A673 (cell line): ENCODE measurements around the gene DDR2. TPM values are rescaled to one million over a fixed set of nuclear protein-coding genes. Genes with fewer than 3 reads are reported as not detected.

Experiments
- BruUV-seq: library from RNA; stranded (reverse); fragments of 400-500 nt; replicated peaks from 2 replicates; lab custom pipeline; 2021; lab: Mats Ljungman, UMichigan
- CTCF ChIA-PET: fragments of 300-600 bp; sonication (Branson Sonifier 250); formaldehyde crosslinking; loops from one replicate; lab custom pipeline; 2022; ENCODE audit warnings: antibody characterized with exemption; lab: Charles Lee
- POLR2A ChIA-PET: fragments of 300-600 bp; sonication (Branson Sonifier 250); formaldehyde crosslinking; loops from one replicate; lab custom pipeline; 2022; ENCODE audit warnings: antibody characterized with exemption; ENCODE audit not compliant: low non-redundant PET; lab: Charles Lee
- DNase-seq: peaks from one replicate; pipeline ENCODE4 v3.0.0-alpha.2; 2015; ENCODE audit warnings: low spot score
- H3K27ac ChIP-seq: fragments of 200-600 bp; sonication (generic); 2 replicates; pipeline ENCODE4 v1.5.1; 2016; ENCODE audit warnings: mixed run types, low read depth, mild to moderate bottlenecking, mixed read lengths, antibody characterized with exemption, low read length; ENCODE audit not compliant: poor library complexity, severe bottlenecking
- H3K27me3 ChIP-seq: fragments of 200-600 bp; sonication (generic); replicated peaks from 2 replicates; pipeline ENCODE4 v1.6.1; 2017; ENCODE audit warnings: mixed run types, low read depth, mild to moderate bottlenecking, mixed read lengths, antibody characterized with exemption, low read length; ENCODE audit not compliant: insufficient read depth, poor library complexity
- H3K36me3 ChIP-seq: fragments of 200-600 bp; sonication (generic); 2 replicates; pipeline ENCODE4 v1.6.1; 2016; ENCODE audit warnings: mixed run types, mild to moderate bottlenecking, mixed read lengths, antibody characterized with exemption, low read length; ENCODE audit not compliant: insufficient read depth, poor library complexity, severe bottlenecking
- H3K4me1 ChIP-seq: fragments of 200-600 bp; sonication (generic); 2 replicates; pipeline ENCODE4 v1.6.1; 2017; ENCODE audit warnings: mixed run types, mild to moderate bottlenecking, mixed read lengths, antibody characterized with exemption, low read length; ENCODE audit not compliant: insufficient read depth, poor library complexity, severe bottlenecking
- H3K4me3 ChIP-seq: fragments of 200-600 bp; sonication (generic); 2 replicates; pipeline ENCODE4 v1.5.1; 2016; ENCODE audit warnings: low read depth, mixed run types, mild to moderate bottlenecking, mixed read lengths, low read length; ENCODE audit not compliant: poor library complexity, severe bottlenecking
- H3K9me3 ChIP-seq: fragments of 200-600 bp; sonication (generic); 2 replicates; pipeline ENCODE4 v1.6.1; 2016; ENCODE audit warnings: mixed run types, low read depth, mild to moderate bottlenecking, mixed read lengths, antibody characterized with exemption, low read length; ENCODE audit not compliant: poor library complexity, severe bottlenecking
- EZH2 ChIP-seq: fragments of 200-600 bp; sonication (generic); IDR thresholded peaks from 2 replicates; pipeline ENCODE4 v1.6.1; 2017; ENCODE audit warnings: borderline replicate concordance, low read depth, mild to moderate bottlenecking, mixed read lengths, antibody characterized with exemption, low read length; ENCODE audit not compliant: poor library complexity, severe bottlenecking
- intact Hi-C: fragments of 100-400 bp; cut with micrococcal nuclease; formaldehyde crosslinking; loops from one replicate; pipeline ENCODE4 v1.10.0; 2022; ENCODE audit not compliant: unreplicated experiment
- total RNA-seq: library from RNA; stranded (reverse); gene quantifications from 2 replicates; pipeline ENCODE4 v1.2.3, GENCODE V29; 2021
- TF ChIP-seq, protein P1 (sequence below): fragments of 300-800, 200-600 bp; sonication (generic); conservative IDR thresholded peaks from 2 replicates; pipeline ENCODE4 v1.5.1; 2017; ENCODE audit warnings: low read depth, mild to moderate bottlenecking, antibody characterized with exemption, low read length, moderate library complexity, mixed read lengths

Gene DDR2
- total RNA-seq, 1 experiment from 2014 or later, result 121 TPM

- ChIA-PET POLR2A (no interaction called here), CTCF (no interaction called here)
- no peaks in the 10 kb centered on the region for H3K27me3 ChIP-seq
- no peak overlapping the region for H3K27ac ChIP-seq
- H3K9me3 ChIP-seq, result no peaks in the 10 kb centered on the region
- no peak for TF ChIP-seq EZH2
- TF ChIP-seq, protein P1, sequence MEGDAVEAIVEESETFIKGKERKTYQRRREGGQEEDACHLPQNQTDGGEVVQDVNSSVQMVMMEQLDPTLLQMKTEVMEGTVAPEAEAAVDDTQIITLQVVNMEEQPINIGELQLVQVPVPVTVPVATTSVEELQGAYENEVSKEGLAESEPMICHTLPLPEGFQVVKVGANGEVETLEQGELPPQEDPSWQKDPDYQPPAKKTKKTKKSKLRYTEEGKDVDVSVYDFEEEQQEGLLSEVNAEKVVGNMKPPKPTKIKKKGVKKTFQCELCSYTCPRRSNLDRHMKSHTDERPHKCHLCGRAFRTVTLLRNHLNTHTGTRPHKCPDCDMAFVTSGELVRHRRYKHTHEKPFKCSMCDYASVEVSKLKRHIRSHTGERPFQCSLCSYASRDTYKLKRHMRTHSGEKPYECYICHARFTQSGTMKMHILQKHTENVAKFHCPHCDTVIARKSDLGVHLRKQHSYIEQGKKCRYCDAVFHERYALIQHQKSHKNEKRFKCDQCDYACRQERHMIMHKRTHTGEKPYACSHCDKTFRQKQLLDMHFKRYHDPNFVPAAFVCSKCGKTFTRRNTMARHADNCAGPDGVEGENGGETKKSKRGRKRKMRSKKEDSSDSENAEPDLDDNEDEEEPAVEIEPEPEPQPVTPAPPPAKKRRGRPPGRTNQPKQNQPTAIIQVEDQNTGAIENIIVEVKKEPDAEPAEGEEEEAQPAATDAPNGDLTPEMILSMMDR, result no peak
- BruUV-seq, result no TSS peak
- H3K36me3 ChIP-seq, result peaks cover 14% of the 10 kb centered on the region
- intact Hi-C loops, result no loop called here
- peaks cover 47% of the 10 kb centered on the region for H3K4me1 ChIP-seq
- H3K4me3 ChIP-seq, result no peak overlapping the region
- no peak for DNase-seq
These were observed 67.1 kb downstream of the DDR2 start for GRCh38 chr1:162699366-162699765.

DNA sequence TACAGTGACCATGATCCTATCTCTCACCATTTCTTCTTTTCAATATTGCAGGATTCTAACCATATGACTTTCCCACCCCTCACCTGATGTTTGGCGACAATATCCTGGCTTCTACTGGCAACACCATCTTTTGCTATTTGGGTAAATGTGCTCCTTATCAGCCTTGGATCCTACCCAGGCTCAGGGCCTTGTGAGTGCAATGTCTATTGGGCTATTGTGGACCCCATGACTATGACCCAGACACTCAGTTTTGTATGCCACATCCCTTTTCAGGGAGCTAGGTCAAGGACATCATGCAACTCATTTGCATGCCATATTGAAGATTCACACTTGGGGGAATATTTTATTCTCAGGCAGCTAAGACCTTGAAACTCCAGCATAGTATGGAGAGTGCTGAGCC is 67.9 kb downstream of the DDR2 start:
- POLR2A ChIA-PET, result no interaction called here

DNA sequence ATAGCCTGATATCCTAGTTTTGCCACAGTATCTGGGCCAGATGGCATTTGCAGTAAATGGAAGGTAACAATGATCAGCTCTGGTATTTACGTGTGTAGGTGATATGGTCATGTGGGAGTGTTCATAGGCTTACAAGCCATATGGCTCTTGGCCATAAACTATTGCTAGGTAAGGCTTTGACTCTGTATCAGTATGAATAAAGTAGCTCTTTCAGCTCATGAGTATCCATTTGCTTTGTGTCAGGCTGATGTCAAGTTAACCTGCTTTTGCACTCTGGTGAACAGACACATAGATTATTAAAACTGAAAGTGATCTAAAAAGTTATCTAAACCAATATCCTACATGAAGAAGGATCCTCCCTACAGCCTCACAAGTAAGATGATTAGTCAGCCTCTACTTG is 69.0 kb downstream of the DDR2 start:
- no peak for TF ChIP-seq EZH2
- TF ChIP-seq, protein P1, result no peak

More for the DNA sequence above, 67.9 kb downstream of the DDR2 start:
- Histone ChIP-seq H3K36me3 (peaks cover 21% of the 10 kb centered on the region), H3K9me3 (no peaks in the 10 kb centered on the region), H3K27ac (no peak overlapping the region), H3K4me3 (no peak overlapping the region), H3K4me1 (peaks cover 47% of the 10 kb centered on the region), H3K27me3 (no peaks in the 10 kb centered on the region)
- CTCF ChIA-PET, result no interaction called here
- DNase-seq, result no peak
- TF ChIP-seq EZH2, result no peak
- TF ChIP-seq, protein P1, result no peak
- intact Hi-C loops, result no loop called here
- BruUV-seq, result no TSS peak

More for the DNA sequence above, 69.0 kb downstream of the DDR2 start:
- DNase-seq, result no peak
- no peaks in the 10 kb centered on the region for H3K27me3 ChIP-seq
- H3K9me3 ChIP-seq, result no peaks in the 10 kb centered on the region
- ChIA-PET POLR2A (no interaction called here), CTCF (no interaction called here)
- intact Hi-C loops, result no loop called here
- H3K36me3 ChIP-seq, result peaks cover 32% of the 10 kb centered on the region
- BruUV-seq, result no TSS peak
- no peak overlapping the region for H3K27ac ChIP-seq
- H3K4me1 ChIP-seq, result peaks cover 37% of the 10 kb centered on the region
- H3K4me3 ChIP-seq, result no peak overlapping the region
